CD14-positive monocyte (primary cell): ENCODE data around the gene DCAF17. TPM values are rescaled to one million over a fixed set of nuclear protein-coding genes. Genes with fewer than 3 reads are reported as not detected.

Experiments
- DNase-seq, 3 donors: peaks; one replicate each; pipeline ENCODE4 v3.0.0-alpha.2; 2011 to 2022
- H2AFZ ChIP-seq: 2 replicates; pipeline ENCODE4 v1.6.0; 2012; ENCODE audit warnings: mild to moderate bottlenecking, low read depth, low read length, inconsistent platforms; ENCODE audit not compliant: insufficient read depth, poor library complexity, severe bottlenecking
- H3K27ac ChIP-seq, 2 donors: 1 replicate in 1 of 2; 2 replicates in 1 of 2; pipeline ENCODE4 v1.5.1; 2012 to 2013; ENCODE audit warnings: low read length in 2 of 2, control low read depth in 1 of 2, inconsistent platforms in 1 of 2, low read depth in 1 of 2, mild to moderate bottlenecking in 1 of 2
- H3K27me3 ChIP-seq, 2 donors: one replicate each; pipeline versions ENCODE4 v1.6.0 to v1.6.1; 2011 to 2013; ENCODE audit warnings: low read length in 2 of 2; ENCODE audit not compliant: control insufficient read depth in 2 of 2, insufficient read depth in 2 of 2
- H3K36me3 ChIP-seq, 2 donors: replicated peaks in 1 of 2; 1 replicate in 1 of 2; 2 replicates in 1 of 2; pipeline versions ENCODE4 v1.5.1 to v1.6.1; 2012 to 2013; ENCODE audit warnings: low read length in 2 of 2, control low read depth in 1 of 2, inconsistent platforms in 1 of 2, mild to moderate bottlenecking in 1 of 2; ENCODE audit not compliant: insufficient read depth in 2 of 2, control insufficient read depth in 1 of 2
- H3K4me1 ChIP-seq, 2 donors: 1 replicate in 1 of 2; 2 replicates in 1 of 2; pipeline versions ENCODE4 v1.5.1 to v1.6.1; 2012 to 2013; ENCODE audit warnings: low read length in 2 of 2, control low read depth in 1 of 2, inconsistent platforms in 1 of 2, mild to moderate bottlenecking in 1 of 2, moderate library complexity in 1 of 2; ENCODE audit not compliant: insufficient read depth in 2 of 2, control insufficient read depth in 1 of 2
- H3K4me2 ChIP-seq: replicated peaks from 2 replicates; pipeline ENCODE3; 2012; ENCODE audit warnings: low read length, moderate library complexity, mild to moderate bottlenecking; ENCODE audit not compliant: poor library complexity, severe bottlenecking; ENCODE audit errors: extremely low read depth
- H3K4me3 ChIP-seq, 3 experiments: fragments of 200-600 bp in 1 of 3; sonication (generic) in 1 of 3; replicated peaks in 1 of 3; 1 replicate in 2 of 3; 2 replicates in 1 of 3; pipeline ENCODE4 v1.5.1; 2011 to 2013; ENCODE audit warnings: low read length in 3 of 3, mild to moderate bottlenecking in 3 of 3, control low read depth in 2 of 3, low read depth in 2 of 3, inconsistent platforms in 1 of 3, moderate library complexity in 1 of 3
- H3K79me2 ChIP-seq: 2 replicates; pipeline ENCODE4 v1.6.0; 2012; ENCODE audit warnings: mild to moderate bottlenecking, control low read depth, inconsistent platforms, low read length, moderate library complexity; ENCODE audit not compliant: insufficient read depth
- H3K9ac ChIP-seq: 2 replicates; pipeline ENCODE4 v1.6.0; 2017; ENCODE audit warnings: low read length, mild to moderate bottlenecking; ENCODE audit not compliant: insufficient read depth, poor library complexity, severe bottlenecking
- H3K9me3 ChIP-seq, 2 donors: replicated peaks in 1 of 2; 1 replicate in 1 of 2; 2 replicates in 1 of 2; pipeline versions ENCODE4 v1.5.1 to v1.6.1; 2012 to 2013; ENCODE audit warnings: low read length in 2 of 2, control low read depth in 1 of 2; ENCODE audit not compliant: control insufficient read depth in 1 of 2, insufficient read depth in 1 of 2
- H4K20me1 ChIP-seq: 2 replicates; pipeline ENCODE4 v1.6.0; 2012; ENCODE audit warnings: mild to moderate bottlenecking, low read length, control low read depth, moderate library complexity; ENCODE audit not compliant: insufficient read depth
- H3K27ac Mint-ChIP-seq, 7 donors: one replicate each; pipeline ENCODE4 v1.8.0; 2020; ENCODE audit warnings: mild to moderate bottlenecking in 7 of 7, mixed read lengths in 7 of 7, moderate library complexity in 6 of 7, inconsistent platforms in 2 of 7
- H3K27me3 Mint-ChIP-seq, 3 donors: one replicate each; pipeline ENCODE4 v1.8.0; 2021 to 2022; ENCODE audit warnings: low read depth in 3 of 3, mild to moderate bottlenecking in 3 of 3, mixed read lengths in 3 of 3, moderate library complexity in 3 of 3, inconsistent platforms in 1 of 3
- H3K36me3 Mint-ChIP-seq, 2 donors: one replicate each; pipeline ENCODE4 v1.8.0; 2020; ENCODE audit warnings: mixed read lengths in 2 of 2, inconsistent platforms in 1 of 2, mild to moderate bottlenecking in 1 of 2
- H3K4me1 Mint-ChIP-seq: one replicate; pipeline ENCODE4 v1.8.0; 2020; ENCODE audit warnings: mild to moderate bottlenecking, mixed read lengths
- H3K4me3 Mint-ChIP-seq, 2 donors: one replicate each; pipeline ENCODE4 v1.8.0; 2020; ENCODE audit warnings: mild to moderate bottlenecking in 2 of 2, mixed read lengths in 2 of 2, moderate library complexity in 1 of 2
- H3K9me3 Mint-ChIP-seq, 7 donors: one replicate each; pipeline ENCODE4 v1.8.0; 2020 to 2022; ENCODE audit warnings: mixed read lengths in 7 of 7, mild to moderate bottlenecking in 6 of 7, moderate library complexity in 6 of 7, inconsistent platforms in 2 of 7
- CTCF ChIP-seq: fragments of 200-600 bp; IDR thresholded peaks from one replicate; pipeline ENCODE4 v1.8.0; 2022; ENCODE audit warnings: antibody characterized with exemption, mild to moderate bottlenecking
- WGBS: methylation state at CpG from one replicate; pipeline ENCODE4 v1.1.5; 2013; ENCODE audit warnings: missing lambda C conversion rate; ENCODE audit not compliant: insufficient coverage; 5-methylcytosine and 5-hydroxymethylcytosine counted together
- intact Hi-C, 2 donors: fragments of 100-400 bp; cut with micrococcal nuclease; formaldehyde crosslinking; loops; one replicate each; pipeline versions ENCODE4 v1.15.0 to v1.15.1; 2023
- polyA plus RNA-seq, 3 donors: library from polyadenylated mRNA; depleted of rRNA in 1 of 3; unstranded in 2 of 3; stranded (reverse) in 1 of 3; fragments of 300-500 nt in 2 of 3; fragments of >200 nt in 1 of 3; fragmentation: Illumina TruSeq in 2 of 3; gene quantifications; 1 replicate in 2 of 3; 2 replicates in 1 of 3; pipeline ENCODE4 v1.2.3, GENCODE V29; 2012 to 2021

The DCAF17 gene
- polyA plus RNA-seq, 3 donors: 4.1 to 7.2 (median 7.0) TPM

- peaks cover 15% of the 10 kb centered on the region for H3K4me1 Mint-ChIP-seq
- H3K27me3 Mint-ChIP-seq: no peaks in the 10 kb centered on the region
- no peak overlapping the region for H3K4me3 ChIP-seq
- DNase-seq: no peak
- no peaks in the 10 kb centered on the region for H3K79me2 ChIP-seq
- H3K9ac ChIP-seq: no peak overlapping the region
- H3K27ac Mint-ChIP-seq: no peak overlapping the region
- no peaks in the 10 kb centered on the region for H3K36me3 ChIP-seq
- WGBS: 100% methylated on average over 1 of the region's 4 CpGs
- no peak overlapping the region for H3K4me2 ChIP-seq
- intact Hi-C loops: loop anchor here in 1 of 2 donors (10.0 kb wide), 1 partner anchor 435 kb away; no protein-coding TSS in a partner anchor
- H3K36me3 Mint-ChIP-seq: no peaks in the 10 kb centered on the region
- H3K9me3 Mint-ChIP-seq: no peaks in the 10 kb centered on the region
- H3K27ac ChIP-seq: no peak overlapping the region
- no peak for TF ChIP-seq CTCF
- no peak overlapping the region for H3K4me3 Mint-ChIP-seq
- H3K9me3 ChIP-seq: no peaks in the 10 kb centered on the region
- no peak overlapping the region for H2AFZ ChIP-seq
- H3K4me1 ChIP-seq: peaks cover 0 to 3% of the 10 kb centered on the region in 2 donors
- H3K27me3 ChIP-seq: no peaks in the 10 kb centered on the region
- no peaks in the 10 kb centered on the region for H4K20me1 ChIP-seq
These were observed 23.9 kb upstream of the DCAF17 start for GRCh38 chr2:171410101-171410500.

GRCh38 chr2:171410624-171411023 is 23.4 kb upstream of the DCAF17 start:
- intact Hi-C loops: loop anchor here in 1 of 2 donors (10.0 kb wide), 1 partner anchor 436 kb away; no protein-coding TSS in a partner anchor

More at GRCh38 chr2:171410624-171411023, 23.4 kb upstream of the DCAF17 start:
- no peak for TF ChIP-seq CTCF
- no peaks in the 10 kb centered on the region for H3K9me3 ChIP-seq
- DNase-seq: no peak
- no peak overlapping the region for H3K27ac ChIP-seq
- H4K20me1 ChIP-seq: no peaks in the 10 kb centered on the region
- H3K4me1 ChIP-seq: peaks cover 0 to 3% of the 10 kb centered on the region in 2 donors
- Mint-ChIP-seq H3K27ac (no peak overlapping the region), H3K27me3 (no peaks in the 10 kb centered on the region), H3K9me3 (no peaks in the 10 kb centered on the region), H3K4me1 (peaks cover 12% of the 10 kb centered on the region), H3K4me3 (no peak overlapping the region), H3K36me3 (no peaks in the 10 kb centered on the region)
- no peaks in the 10 kb centered on the region for H3K79me2 ChIP-seq
- H3K4me3 ChIP-seq: no peak overlapping the region
- H2AFZ ChIP-seq: no peak overlapping the region
- H3K4me2 ChIP-seq: no peak overlapping the region
- H3K9ac ChIP-seq: no peak overlapping the region
- no peaks in the 10 kb centered on the region for H3K27me3 ChIP-seq
- no peaks in the 10 kb centered on the region for H3K36me3 ChIP-seq
